ENCODE data around the gene CDK5RAP1. TPM values are rescaled to one million over a fixed set of nuclear protein-coding genes. Genes with fewer than 3 reads are reported as not detected.
"Not testable (repeated sequence)": the region's sequence is repeated elsewhere in the genome, so short reads cannot be mapped to it uniquely, and the experiment has no call there.

Gene CDK5RAP1
- total RNA-seq, 4 donors from 2014 or later: 11.3 to 19.5 (median 16.9) TPM

- DNase-seq (ENCODE audit: extremely low spot score): no peak
- 89% methylated on average over 2 of the region's 2 CpGs for WGBS
- Histone ChIP-seq H3K9me3 (no peaks in the 10 kb centered on the region), H3K36me3 (peaks cover 0 to 16% (median 8%) of the 10 kb centered on the region in 4 donors), H3K4me1 (peaks cover 30 to 43% (median 35%) of the 10 kb centered on the region in 4 donors), H3K27ac (replicated peaks in 1 of 4) (peak overlapping the region in 2 of 4 donors; percentile 20 to 31), H3K27me3 (no peaks in the 10 kb centered on the region), H3K4me3 (no peak overlapping the region)
- intact Hi-C loops (cut with DNase I): no loop called here
- TF ChIP-seq POLR2AphosphoS5 (IDR thresholded peaks at IDR 0.05): no peak
- TF ChIP-seq CTCF (IDR thresholded peaks at IDR 0.05): no peak
- TF ChIP-seq EP300 (IDR thresholded peaks at IDR 0.05): no peak
- no peak for TF ChIP-seq POLR2A (IDR thresholded peaks at IDR 0.05; ENCODE audit: low read depth)
These were observed 37.2 kb upstream of the CDK5RAP1 start for GRCh38 chr20:33438481-33438880.

DNA sequence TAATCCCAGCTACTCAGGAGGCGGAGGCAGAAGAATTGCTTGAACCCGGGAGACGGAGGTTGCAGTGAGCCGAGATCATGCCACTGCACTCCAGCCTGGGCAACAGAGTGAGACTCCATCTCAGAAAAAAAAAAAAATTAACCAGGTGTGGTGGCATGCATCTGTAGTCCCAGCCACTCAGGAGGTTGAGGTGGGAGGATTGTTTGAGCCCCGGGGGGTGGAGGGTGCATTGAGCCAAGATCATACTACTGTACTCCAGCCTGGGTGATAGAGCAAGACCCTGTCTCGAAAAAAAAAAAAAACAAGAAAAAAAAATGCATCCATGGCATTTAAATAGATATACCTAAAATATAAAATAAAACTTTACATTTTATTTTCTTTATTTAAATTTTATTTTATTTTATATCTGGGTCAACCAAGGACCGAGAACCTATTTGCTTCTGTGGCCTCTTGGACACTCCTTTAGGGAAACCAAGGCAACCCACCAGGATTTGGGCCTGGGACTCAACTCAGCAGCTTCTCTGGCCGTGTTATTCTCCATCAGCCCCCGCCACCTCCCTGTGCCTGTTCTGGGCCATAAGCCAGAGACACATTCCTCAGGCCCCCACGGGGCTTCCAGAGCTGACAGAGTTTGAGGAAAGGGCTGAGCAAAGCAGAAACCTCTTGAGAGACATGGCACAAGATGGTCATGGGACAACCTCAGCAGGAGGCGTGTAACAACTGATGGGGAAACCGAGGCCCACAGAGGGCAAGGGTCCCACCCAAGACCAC lies 36.0 kb upstream of the CDK5RAP1 start:
- Histone ChIP-seq H3K27ac (replicated peaks in 1 of 4) (peak overlapping the region in 2 of 4 donors; percentile 20 to 31), H3K9me3 (no peaks in the 10 kb centered on the region), H3K4me3 (no peak overlapping the region), H3K36me3 (peaks cover 0 to 16% (median 8%) of the 10 kb centered on the region in 4 donors), H3K27me3 (no peaks in the 10 kb centered on the region), H3K4me1 (peaks cover 23 to 34% (median 32%) of the 10 kb centered on the region in 4 donors)
- 62% methylated on average over 12 of the region's 12 CpGs for WGBS
- intact Hi-C loops (cut with DNase I): no loop called here
- DNase-seq (ENCODE audit: extremely low spot score): no peak
- TF ChIP-seq EP300 (IDR thresholded peaks at IDR 0.05) (no peak), POLR2AphosphoS5 (IDR thresholded peaks at IDR 0.05) (no peak), CTCF (IDR thresholded peaks at IDR 0.05) (no peak), POLR2A (IDR thresholded peaks at IDR 0.05; ENCODE audit: low read depth) (no peak)

GRCh38 chr20:33434434-33434833 lies 33.1 kb upstream of the CDK5RAP1 start:
- Histone ChIP-seq H3K9me3 (no peaks in the 10 kb centered on the region), H3K27ac (replicated peaks in 1 of 4) (peak overlapping the region; percentile 13 to 55 (median 28)), H3K27me3 (no peaks in the 10 kb centered on the region), H3K4me3 (no peak overlapping the region), H3K36me3 (peaks cover 0 to 16% (median 8%) of the 10 kb centered on the region in 4 donors), H3K4me1 (peaks cover 15 to 33% (median 19%) of the 10 kb centered on the region in 4 donors)
- intact Hi-C loops (cut with DNase I): no loop called here
- no peak for TF ChIP-seq POLR2AphosphoS5 (IDR thresholded peaks at IDR 0.05)
- no peak for TF ChIP-seq CTCF (IDR thresholded peaks at IDR 0.05)
- TF ChIP-seq POLR2A (IDR thresholded peaks at IDR 0.05; ENCODE audit: low read depth): no peak
- no peak for DNase-seq (ENCODE audit: extremely low spot score)
- WGBS: 90% methylated on average over 5 of the region's 5 CpGs

GRCh38 chr20:33433465-33434234 lies 32.3 kb upstream of the CDK5RAP1 start:
- Histone ChIP-seq H3K4me3 (no peak overlapping the region), H3K36me3 (peaks cover 0 to 16% (median 8%) of the 10 kb centered on the region in 4 donors), H3K27me3 (no peaks in the 10 kb centered on the region), H3K27ac (replicated peaks in 1 of 4) (peak overlapping the region; percentile 13 to 55 (median 28)), H3K4me1 (peaks cover 15 to 35% (median 19%) of the 10 kb centered on the region in 4 donors), H3K9me3 (no peaks in the 10 kb centered on the region)
- intact Hi-C loops (cut with DNase I): no loop called here
- DNase-seq (ENCODE audit: extremely low spot score): no peak
- WGBS: 95% methylated on average over 6 of the region's 8 CpGs
- TF ChIP-seq POLR2AphosphoS5 (IDR thresholded peaks at IDR 0.05): peak in 1 of 2 donors; percentile 15
- TF ChIP-seq EP300 (IDR thresholded peaks at IDR 0.05): no peak

DNA sequence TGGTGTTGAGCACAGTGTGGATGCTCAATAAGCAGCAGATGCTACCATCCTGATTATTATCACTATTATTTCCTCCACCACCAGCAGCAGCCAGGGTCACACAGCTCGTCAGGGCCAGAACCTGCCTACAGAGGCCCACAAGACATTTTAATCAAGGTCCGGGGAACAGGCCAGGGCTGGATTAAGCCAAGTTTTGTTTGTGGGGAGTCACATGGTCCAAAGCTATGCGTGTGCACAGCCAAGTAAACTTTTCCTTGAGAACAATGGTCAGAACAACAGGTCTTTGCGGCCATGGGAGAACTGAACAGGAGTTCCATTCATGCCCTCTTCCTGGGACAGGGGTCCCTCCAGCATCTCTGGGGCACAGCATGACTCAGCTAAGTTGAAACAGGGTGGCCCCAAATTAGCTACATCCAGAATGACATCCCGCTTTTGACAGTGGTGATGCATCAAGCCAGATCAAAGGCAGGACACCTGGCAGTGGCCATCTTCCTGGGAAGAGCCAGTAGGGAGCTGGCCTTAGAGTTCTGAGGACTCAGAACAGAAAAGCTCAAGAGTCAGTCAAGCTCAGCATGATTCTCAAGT lies 30.6 kb upstream of the CDK5RAP1 start:
- Histone ChIP-seq H3K27me3 (no peaks in the 10 kb centered on the region), H3K27ac (replicated peaks in 1 of 4) (peak overlapping the region in 3 of 4 donors; percentile 20 to 36 (median 23)), H3K4me1 (peaks cover 6 to 30% (median 9%) of the 10 kb centered on the region in 4 donors), H3K9me3 (no peaks in the 10 kb centered on the region), H3K4me3 (no peak overlapping the region), H3K36me3 (peaks cover 0 to 16% (median 11%) of the 10 kb centered on the region in 4 donors)
- TF ChIP-seq POLR2A (IDR thresholded peaks at IDR 0.05; ENCODE audit: low read depth): no peak
- TF ChIP-seq EP300 (IDR thresholded peaks at IDR 0.05): no peak
- TF ChIP-seq POLR2AphosphoS5 (IDR thresholded peaks at IDR 0.05): no peak
- no peak for TF ChIP-seq CTCF (IDR thresholded peaks at IDR 0.05)
- 53% methylated on average over 5 of the region's 5 CpGs for WGBS
- intact Hi-C loops (cut with DNase I): no loop called here
- DNase-seq (ENCODE audit: extremely low spot score): no peak

GRCh38 chr20:33423875-33424274 lies 22.6 kb upstream of the CDK5RAP1 start:
- H3K27me3 ChIP-seq; DNase-seq (ENCODE audit: extremely low spot score); H3K4me3 ChIP-seq; H3K36me3 ChIP-seq; H3K9me3 ChIP-seq; intact Hi-C loops (cut with DNase I): not testable (repeated sequence)
- 96% methylated on average over 11 of the region's 11 CpGs for WGBS
- Histone ChIP-seq H3K4me1 (peaks cover 14 to 38% (median 16%) of the 10 kb centered on the region in 4 donors), H3K27ac (replicated peaks in 1 of 4) (peak overlapping the region; percentile 43 to 76 (median 74))

Data from esophagus muscularis mucosa (tissue), 4 donors.